ENCODE measurements around the gene NRG3. TPM values are rescaled to one million over a fixed set of nuclear protein-coding genes. Genes with fewer than 3 reads are reported as not detected.

The NRG3 gene
- total RNA-seq, 1 donor from 2014 or later: 2.6 TPM

- intact Hi-C loops (cut with DNase I): no loop called here
- H3K4me3 ChIP-seq: no peak overlapping the region
- no peak for TF ChIP-seq CTCF (IDR thresholded peaks at IDR 0.05)
- no peak overlapping the region for H3K27ac ChIP-seq
- ATAC-seq: no peak
- H3K36me3 ChIP-seq: no peaks in the 10 kb centered on the region
- H3K27me3 ChIP-seq (ENCODE audit: low read depth): no peaks in the 10 kb centered on the region
- DNase-seq: no peak
- no peaks in the 10 kb centered on the region for H3K4me1 ChIP-seq
- H3K9me3 ChIP-seq: no peaks in the 10 kb centered on the region
Measured at GRCh38 chr10:82409671-82410070, 534.7 kb downstream of the NRG3 start.

GRCh38 chr10:82411416-82411815, 536.4 kb downstream of the NRG3 start:
- no peak for TF ChIP-seq CTCF (IDR thresholded peaks at IDR 0.05)
- intact Hi-C loops (cut with DNase I): no loop called here
- no peak overlapping the region for H3K4me3 ChIP-seq
- no peaks in the 10 kb centered on the region for H3K27me3 ChIP-seq (ENCODE audit: low read depth)
- no peaks in the 10 kb centered on the region for H3K9me3 ChIP-seq
- H3K36me3 ChIP-seq: no peaks in the 10 kb centered on the region
- H3K27ac ChIP-seq: no peak overlapping the region
- ATAC-seq (no peak), DNase-seq (no peak)
- H3K4me1 ChIP-seq: no peaks in the 10 kb centered on the region

GRCh38 chr10:82420001-82420400, 545.0 kb downstream of the NRG3 start:
- Histone ChIP-seq H3K36me3 (no peaks in the 10 kb centered on the region), H3K27me3 (ENCODE audit: low read depth) (no peaks in the 10 kb centered on the region), H3K4me1 (no peaks in the 10 kb centered on the region), H3K4me3 (no peak overlapping the region), H3K9me3 (no peaks in the 10 kb centered on the region), H3K27ac (no peak overlapping the region)
- intact Hi-C loops (cut with DNase I): no loop called here
- no peak for ATAC-seq
- TF ChIP-seq CTCF (IDR thresholded peaks at IDR 0.05): no peak
- no peak for DNase-seq

- peaks cover 44% of the 10 kb centered on the region for H3K9me3 ChIP-seq
- H3K36me3 ChIP-seq: no peaks in the 10 kb centered on the region
- no peaks in the 10 kb centered on the region for H3K4me1 ChIP-seq
- no peak for DNase-seq
- no peaks in the 10 kb centered on the region for H3K27me3 ChIP-seq (ENCODE audit: low read depth)
- no peak overlapping the region for H3K27ac ChIP-seq
- intact Hi-C loops (cut with DNase I): no loop called here
- no peak for TF ChIP-seq CTCF (IDR thresholded peaks at IDR 0.05)
- no peak overlapping the region for H3K4me3 ChIP-seq
- no peak for ATAC-seq
Measured at GRCh38 chr10:82429302-82429701, 554.3 kb downstream of the NRG3 start.

- Histone ChIP-seq H3K27ac (no peak overlapping the region), H3K36me3 (no peaks in the 10 kb centered on the region), H3K9me3 (peaks cover 17% of the 10 kb centered on the region), H3K4me3 (no peak overlapping the region), H3K4me1 (no peaks in the 10 kb centered on the region), H3K27me3 (ENCODE audit: low read depth) (no peaks in the 10 kb centered on the region)
- intact Hi-C loops (cut with DNase I): no loop called here
- no peak for TF ChIP-seq CTCF (IDR thresholded peaks at IDR 0.05)
- ATAC-seq: no peak
- DNase-seq: no peak
Measured at GRCh38 chr10:82438277-82438676, 563.3 kb downstream of the NRG3 start.

- H3K4me1 ChIP-seq: no peaks in the 10 kb centered on the region
- H3K36me3 ChIP-seq: no peaks in the 10 kb centered on the region
- no peak for TF ChIP-seq CTCF (IDR thresholded peaks at IDR 0.05)
- no peak overlapping the region for H3K4me3 ChIP-seq
- intact Hi-C loops (cut with DNase I): no loop called here
- no peak overlapping the region for H3K27ac ChIP-seq
- no peak for ATAC-seq
- peaks cover 7% of the 10 kb centered on the region for H3K9me3 ChIP-seq
- H3K27me3 ChIP-seq (ENCODE audit: low read depth): no peaks in the 10 kb centered on the region
- no peak for DNase-seq
Measured at GRCh38 chr10:82440775-82441174, 565.8 kb downstream of the NRG3 start.
